Skeletal muscle satellite cell (primary cell): Measurements from ENCODE around the gene PSMD12.

Experiments used
- H3K27me3 ChIP-seq: 2 replicates; pipeline ENCODE4 v1.7.0; 2013; ENCODE audit warnings: low read length; ENCODE audit not compliant: control insufficient read depth, insufficient read depth
- H3K36me3 ChIP-seq: 2 replicates; pipeline ENCODE4 v1.7.0; 2013; ENCODE audit warnings: mild to moderate bottlenecking, control low read depth, low read length; ENCODE audit not compliant: insufficient read depth
- H3K4me1 ChIP-seq: 2 replicates; pipeline ENCODE4 v1.7.0; 2013; ENCODE audit warnings: low read length; ENCODE audit not compliant: control insufficient read depth, insufficient read depth
- H3K4me2 ChIP-seq: 2 replicates; pipeline ENCODE4 v1.7.0; 2013; ENCODE audit warnings: mild to moderate bottlenecking, low read length
- H3K4me3 ChIP-seq: 2 replicates; pipeline ENCODE4 v1.7.0; 2013; ENCODE audit warnings: low read length
- H3K9ac ChIP-seq: 2 replicates; pipeline ENCODE4 v1.7.0; 2013; ENCODE audit warnings: mild to moderate bottlenecking, low read depth, low read length, moderate library complexity
- H3K9me3 ChIP-seq: replicated peaks from 2 replicates; pipeline ENCODE4 v1.7.0; 2013; ENCODE audit warnings: mild to moderate bottlenecking, control low read depth, low read length

Gene PSMD12

GRCh38 chr17:67385122-67385988 lies 19.0 kb upstream of the PSMD12 start:
- H3K9me3 ChIP-seq: no peaks in the 10 kb centered on the region
- no peak overlapping the region for H3K4me3 ChIP-seq
- H3K27me3 ChIP-seq: no peaks in the 10 kb centered on the region
- H3K9ac ChIP-seq: no peak overlapping the region
- H3K36me3 ChIP-seq: no peaks in the 10 kb centered on the region
- no peak overlapping the region for H3K4me2 ChIP-seq
- peaks cover 6% of the 10 kb centered on the region for H3K4me1 ChIP-seq

- Histone ChIP-seq H3K36me3 (no peaks in the 10 kb centered on the region), H3K9me3 (no peaks in the 10 kb centered on the region), H3K4me3 (no peak overlapping the region), H3K4me2 (no peak overlapping the region), H3K9ac (no peak overlapping the region), H3K4me1 (peaks cover 4% of the 10 kb centered on the region), H3K27me3 (no peaks in the 10 kb centered on the region)
Observed at GRCh38 chr17:67381929-67382257, 15.5 kb upstream of the PSMD12 start.

- no peaks in the 10 kb centered on the region for H3K27me3 ChIP-seq
- peaks cover 15% of the 10 kb centered on the region for H3K4me1 ChIP-seq
- H3K4me3 ChIP-seq: peak overlapping the region; percentile 93
- H3K9ac ChIP-seq: peak overlapping the region; percentile 92
- H3K4me2 ChIP-seq: peak overlapping the region; percentile 93
- no peaks in the 10 kb centered on the region for H3K36me3 ChIP-seq
- no peaks in the 10 kb centered on the region for H3K9me3 ChIP-seq
Observed at GRCh38 chr17:67379251-67379630, 12.9 kb upstream of the PSMD12 start.

GRCh38 chr17:67378454-67379250 lies 12.3 kb upstream of the PSMD12 start:
- no peaks in the 10 kb centered on the region for H3K36me3 ChIP-seq
- H3K9me3 ChIP-seq: no peaks in the 10 kb centered on the region
- peak overlapping the region; percentile 93 for H3K4me3 ChIP-seq
- H3K27me3 ChIP-seq: no peaks in the 10 kb centered on the region
- H3K4me1 ChIP-seq: peaks cover 15% of the 10 kb centered on the region
- peak overlapping the region; percentile 93 for H3K4me2 ChIP-seq
- peak overlapping the region; percentile 92 for H3K9ac ChIP-seq

- H3K9me3 ChIP-seq: no peaks in the 10 kb centered on the region
- no peaks in the 10 kb centered on the region for H3K27me3 ChIP-seq
- H3K4me2 ChIP-seq: peak overlapping the region; percentile 93
- H3K4me1 ChIP-seq: peaks cover 17% of the 10 kb centered on the region
- peak overlapping the region; percentile 92 for H3K9ac ChIP-seq
- no peaks in the 10 kb centered on the region for H3K36me3 ChIP-seq
- H3K4me3 ChIP-seq: peak overlapping the region; percentile 93
Observed at GRCh38 chr17:67377488-67378453, 11.4 kb upstream of the PSMD12 start.

- Histone ChIP-seq H3K27me3 (no peaks in the 10 kb centered on the region), H3K9me3 (no peaks in the 10 kb centered on the region), H3K4me2 (peak within 1 kb of the TSS; percentile 93), H3K4me3 (peak within 1 kb of the TSS; percentile 93), H3K4me1 (peaks cover 19% of the 10 kb centered on the region), H3K36me3 (no peaks in the 10 kb centered on the region), H3K9ac (peak within 1 kb of the TSS; percentile 92)
Observed at GRCh38 chr17:67376737-67377487, 10.5 kb upstream of the PSMD12 start, which contains the start of gene PITPNC1. Gene PITPNC1 (plus strand): TSS chr17:67377281.

GRCh38 chr17:67376415-67376736 lies 10.0 kb upstream of the PSMD12 start:
- Histone ChIP-seq H3K9ac (peak overlapping the region; percentile 92), H3K9me3 (no peaks in the 10 kb centered on the region), H3K4me1 (peaks cover 19% of the 10 kb centered on the region), H3K4me3 (peak overlapping the region; percentile 93), H3K27me3 (no peaks in the 10 kb centered on the region), H3K4me2 (peak overlapping the region; percentile 93), H3K36me3 (no peaks in the 10 kb centered on the region)

- Histone ChIP-seq H3K9me3 (no peaks in the 10 kb centered on the region), H3K4me3 (no peak overlapping the region), H3K27me3 (no peaks in the 10 kb centered on the region), H3K9ac (no peak overlapping the region), H3K36me3 (no peaks in the 10 kb centered on the region), H3K4me2 (no peak overlapping the region), H3K4me1 (peaks cover 19% of the 10 kb centered on the region)
Observed at GRCh38 chr17:67375716-67376115, 9.3 kb upstream of the PSMD12 start.

- Histone ChIP-seq H3K4me1 (peaks cover 19% of the 10 kb centered on the region), H3K9ac (no peak overlapping the region), H3K4me3 (no peak overlapping the region), H3K27me3 (no peaks in the 10 kb centered on the region), H3K36me3 (no peaks in the 10 kb centered on the region), H3K4me2 (peak overlapping the region; percentile 60), H3K9me3 (no peaks in the 10 kb centered on the region)
Observed at GRCh38 chr17:67375054-67375427, 8.7 kb upstream of the PSMD12 start.

- Histone ChIP-seq H3K27me3 (no peaks in the 10 kb centered on the region), H3K4me3 (no peak overlapping the region), H3K9me3 (no peaks in the 10 kb centered on the region), H3K4me2 (peak overlapping the region; percentile 60), H3K36me3 (no peaks in the 10 kb centered on the region), H3K9ac (no peak overlapping the region), H3K4me1 (peaks cover 19% of the 10 kb centered on the region)
Observed at GRCh38 chr17:67374329-67375053, 8.1 kb upstream of the PSMD12 start.
